Measurements from ENCODE around the gene IL4I1.

Gene IL4I1

DNA sequence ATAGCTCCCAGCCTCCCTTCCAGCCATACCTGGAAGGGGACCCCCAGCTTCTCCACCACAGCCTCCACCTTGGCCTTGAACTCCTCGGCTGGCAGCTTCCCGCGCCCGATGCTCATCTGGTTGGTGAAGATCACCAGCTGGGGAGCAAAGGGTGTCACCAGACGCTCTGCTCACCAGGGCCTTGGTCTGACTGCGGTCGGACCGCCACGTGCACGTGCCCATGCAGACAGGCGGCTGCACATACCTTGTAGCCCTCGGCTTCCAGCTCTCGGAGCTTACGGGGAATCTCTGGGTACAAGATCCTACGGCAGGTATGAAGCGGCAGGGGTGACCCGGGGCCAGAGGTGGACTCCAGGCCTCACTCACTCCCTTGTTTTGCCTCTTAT is 32.8 kb downstream of the IL4I1 start:
- DNase-seq (ENCODE audit: low spot score) = no peak

DNA sequence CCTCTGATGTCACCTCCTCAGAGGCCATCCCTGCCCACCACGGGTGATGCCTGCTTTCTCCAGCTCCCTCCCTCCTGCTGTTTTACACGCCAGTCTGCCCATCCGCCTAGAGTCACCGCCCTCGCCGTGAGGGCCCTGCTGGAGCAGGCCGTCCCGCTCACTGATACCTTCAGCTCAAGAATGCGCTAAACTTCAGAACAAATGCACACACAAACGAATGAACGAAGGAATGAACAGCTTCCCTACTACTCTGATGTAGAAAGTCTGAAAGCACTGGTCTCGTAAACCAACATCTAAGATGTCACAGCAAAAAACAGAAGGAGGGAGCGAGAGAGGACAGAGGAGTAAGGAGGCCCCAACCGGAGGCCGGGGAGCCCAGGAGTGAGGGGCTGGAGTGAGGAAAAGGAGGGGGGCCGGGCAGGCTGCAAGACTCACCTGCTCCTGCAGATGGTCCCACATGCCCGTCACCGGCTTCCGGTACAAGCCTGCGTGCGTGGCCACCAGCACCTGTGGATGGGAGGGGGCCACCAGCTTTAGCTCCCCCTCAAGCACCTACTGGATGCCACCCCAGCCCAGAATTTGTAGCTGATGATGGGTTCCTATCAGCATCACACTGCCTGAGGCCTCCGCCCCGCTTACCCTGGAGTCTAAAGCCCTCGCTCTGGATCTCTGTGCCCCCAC is 33.3 kb downstream of the IL4I1 start:
- no peak for DNase-seq (ENCODE audit: low spot score)

- peak; percentile 87 for DNase-seq (ENCODE audit: low spot score)
Observed at GRCh38 chr19:49862391-49863253, 34.1 kb downstream of the IL4I1 start.

DNA sequence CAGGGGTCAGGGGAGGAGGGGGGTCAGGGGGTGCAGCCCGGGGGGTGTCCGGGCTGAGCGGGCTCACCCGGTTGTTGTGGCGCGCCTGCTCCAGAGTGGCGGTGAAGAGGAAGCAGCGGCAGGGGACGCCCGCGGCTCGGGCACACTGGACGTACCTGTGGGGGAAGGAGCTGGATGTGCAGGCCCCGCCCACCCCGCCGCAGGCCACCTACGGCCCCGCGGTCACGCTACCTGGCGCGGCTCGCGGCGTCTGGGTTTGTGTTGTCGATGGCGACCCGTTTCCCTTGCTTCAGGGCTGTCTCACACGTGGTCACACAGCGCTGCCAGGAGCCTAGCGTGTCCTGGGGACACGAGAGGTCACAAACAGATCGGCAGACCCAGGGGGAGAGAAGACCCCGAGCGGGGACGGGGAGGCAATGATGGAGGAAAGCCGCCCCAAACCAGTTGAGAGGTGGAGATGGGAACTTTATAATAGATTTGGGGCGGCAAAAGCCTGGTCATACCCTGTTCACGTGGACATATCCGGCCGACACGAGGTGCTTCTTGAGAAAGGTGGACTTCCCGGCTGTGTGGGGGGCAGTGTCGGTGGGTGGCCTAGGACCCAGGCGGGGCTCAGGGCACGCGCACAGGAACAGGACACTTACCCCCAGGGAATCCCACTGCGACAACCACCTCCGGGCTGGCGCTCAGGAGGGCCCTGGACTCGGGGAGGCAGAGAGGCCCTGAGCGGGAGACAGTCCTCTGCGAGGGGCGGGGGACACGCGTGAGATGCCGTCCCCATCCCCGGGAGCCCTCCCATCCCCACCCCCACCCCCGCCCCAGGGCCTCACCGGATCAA is 34.9 kb downstream of the IL4I1 start:
- no peak for DNase-seq (ENCODE audit: low spot score)

DNA sequence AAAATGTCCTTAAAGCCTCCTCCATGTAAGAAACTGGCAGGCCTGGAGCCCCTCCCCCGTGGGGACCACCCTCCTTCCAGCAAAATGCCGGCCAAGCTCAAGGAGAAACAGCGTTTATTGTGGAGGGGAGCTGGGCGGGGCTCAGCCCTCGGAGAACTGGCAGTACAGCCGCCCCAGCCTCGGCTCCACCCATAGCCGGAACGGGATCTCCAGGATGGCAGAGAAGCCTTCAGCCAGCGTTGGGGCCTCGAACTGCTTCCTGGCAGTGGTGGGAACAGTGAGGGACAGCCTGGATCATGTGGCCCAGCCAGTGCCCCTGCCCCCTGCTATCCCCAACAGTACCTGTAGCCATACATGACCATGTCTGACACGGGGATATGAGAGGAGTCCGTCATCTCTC is 35.6 kb downstream of the IL4I1 start:
- DNase-seq (ENCODE audit: low spot score) = no peak

- DNase-seq (ENCODE audit: low spot score) = no peak
Observed at GRCh38 chr19:49860336-49861102, 36.2 kb downstream of the IL4I1 start.

DNA sequence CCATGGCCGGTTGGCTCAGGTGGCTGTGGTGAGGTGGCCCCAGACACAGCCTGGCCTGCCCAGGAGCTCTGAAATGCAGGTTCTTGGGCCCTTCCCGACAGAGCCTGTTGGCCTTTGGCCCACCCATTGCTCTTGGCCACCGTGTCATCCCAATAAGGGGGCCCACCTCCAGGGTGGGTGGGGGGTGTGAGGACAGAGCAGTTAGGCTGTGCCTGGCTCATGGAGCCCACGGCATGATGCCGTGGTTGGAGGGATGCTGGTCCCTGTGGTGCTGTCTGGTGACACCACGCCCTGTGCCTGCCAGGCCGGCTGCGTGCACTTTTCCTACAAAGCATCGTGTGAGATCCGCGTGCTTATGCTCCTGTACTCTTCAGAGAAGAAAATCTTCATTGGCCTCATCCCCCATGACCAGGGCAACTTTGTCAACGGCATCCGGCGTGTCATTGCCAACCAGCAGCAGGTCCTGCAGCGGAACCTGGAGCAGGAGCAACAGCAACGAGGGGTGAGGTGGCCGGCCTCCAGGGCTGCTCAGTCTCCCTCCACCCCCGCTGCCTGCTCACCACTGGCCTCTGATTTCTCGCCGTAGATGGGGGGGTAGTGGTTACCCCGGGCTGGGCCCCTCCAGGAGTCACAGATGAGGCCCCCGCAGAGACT is 36.9 kb downstream of the IL4I1 start:
- DNase-seq (ENCODE audit: low spot score) = no peak

GRCh38 chr19:49858088-49858985 is 38.4 kb downstream of the IL4I1 start:
- DNase-seq (ENCODE audit: low spot score) = peak; percentile 52

GRCh38 chr19:49857838-49858087 is 38.9 kb downstream of the IL4I1 start:
- no peak for DNase-seq (ENCODE audit: low spot score)

GRCh38 chr19:49857061-49857837 is 39.4 kb downstream of the IL4I1 start:
- DNase-seq (ENCODE audit: low spot score) = no peak

DNA sequence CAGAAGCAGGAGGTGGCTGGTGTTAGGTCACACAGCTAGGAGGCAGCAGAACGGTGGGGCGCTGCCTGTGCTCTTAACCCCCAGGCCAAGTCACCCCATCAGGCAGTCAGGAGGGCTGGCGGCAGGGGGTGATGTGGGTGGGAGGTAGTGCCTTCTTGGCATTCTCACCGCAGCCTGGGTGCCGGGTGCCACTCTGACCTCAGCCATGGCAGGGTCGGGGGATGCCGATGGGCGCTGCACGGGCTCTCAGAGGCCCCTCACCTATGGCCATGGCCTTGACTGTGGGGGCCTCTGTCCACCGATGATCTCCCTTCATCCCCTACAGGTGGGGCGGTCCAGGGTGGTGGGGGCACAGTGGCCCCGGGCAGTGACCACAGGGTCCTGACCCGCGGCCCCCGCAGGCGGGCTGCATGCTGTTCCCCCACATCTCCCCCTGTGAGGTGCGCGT is 40.1 kb downstream of the IL4I1 start:
- no peak for DNase-seq (ENCODE audit: low spot score)

DNA sequence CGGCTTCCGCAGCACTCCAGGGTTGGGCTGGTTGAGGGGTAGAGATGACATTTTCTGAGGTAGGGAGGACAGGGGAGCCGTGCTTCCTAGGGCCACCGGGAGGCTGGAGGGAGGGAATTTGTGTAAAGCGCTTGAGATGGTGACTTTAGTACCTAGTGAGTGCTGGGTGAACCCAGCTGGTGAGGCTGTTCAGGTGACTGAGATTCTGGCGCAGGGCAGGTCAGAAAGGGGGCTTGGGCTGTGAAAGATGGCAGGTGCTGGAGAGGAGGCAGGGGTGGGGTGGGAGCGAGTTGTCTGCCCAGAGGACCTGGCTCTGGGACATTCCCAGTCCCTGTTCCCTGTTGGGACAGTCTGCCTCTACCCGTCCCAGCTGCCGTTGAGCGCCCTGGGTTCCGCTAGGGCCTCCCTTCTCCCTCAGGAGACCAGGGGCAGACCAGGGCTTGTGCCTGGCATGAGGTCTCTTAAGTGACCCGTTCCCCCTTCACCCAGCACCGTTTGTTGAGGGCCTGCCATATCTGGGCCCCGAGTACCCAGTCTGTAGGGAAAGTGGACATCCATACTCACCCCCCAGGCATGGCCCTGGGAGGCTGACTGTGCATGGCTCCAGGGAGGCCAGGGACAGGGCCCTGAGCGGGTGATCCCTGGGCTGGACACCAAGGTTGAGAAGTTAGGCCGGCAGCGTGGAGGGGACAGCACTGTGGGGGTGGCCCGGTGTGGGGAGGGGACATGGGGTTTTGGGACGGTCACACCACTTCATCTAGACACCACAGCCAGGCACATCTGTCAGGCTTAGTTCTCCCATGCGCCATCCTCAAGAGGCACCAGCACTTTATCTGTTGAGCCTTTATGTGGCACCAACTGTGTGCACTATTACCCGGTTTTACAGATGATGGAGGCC is 40.8 kb downstream of the IL4I1 start:
- peak; percentile 40 for DNase-seq (ENCODE audit: low spot score)

DNA sequence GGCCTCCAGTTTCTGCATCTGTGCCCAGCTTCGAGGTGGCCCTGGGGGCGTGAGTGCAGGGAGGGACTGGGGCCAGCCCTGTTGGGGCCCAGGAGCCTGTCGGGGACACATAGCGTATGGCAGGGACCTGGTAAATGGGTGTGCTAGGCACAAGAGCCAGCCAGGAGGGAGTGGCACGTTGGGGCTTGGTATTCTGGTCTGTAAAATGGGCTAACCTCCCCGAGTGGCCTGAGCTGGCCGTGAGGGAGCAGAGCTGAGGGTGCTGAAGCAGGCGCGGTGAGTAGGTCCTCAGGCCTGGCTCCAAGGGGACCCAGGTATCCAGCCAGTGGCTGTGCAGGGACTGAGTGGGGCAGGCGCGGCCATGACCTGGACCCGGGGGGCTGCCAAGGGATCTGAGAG is 41.4 kb downstream of the IL4I1 start:
- no peak for DNase-seq (ENCODE audit: low spot score)

DNA sequence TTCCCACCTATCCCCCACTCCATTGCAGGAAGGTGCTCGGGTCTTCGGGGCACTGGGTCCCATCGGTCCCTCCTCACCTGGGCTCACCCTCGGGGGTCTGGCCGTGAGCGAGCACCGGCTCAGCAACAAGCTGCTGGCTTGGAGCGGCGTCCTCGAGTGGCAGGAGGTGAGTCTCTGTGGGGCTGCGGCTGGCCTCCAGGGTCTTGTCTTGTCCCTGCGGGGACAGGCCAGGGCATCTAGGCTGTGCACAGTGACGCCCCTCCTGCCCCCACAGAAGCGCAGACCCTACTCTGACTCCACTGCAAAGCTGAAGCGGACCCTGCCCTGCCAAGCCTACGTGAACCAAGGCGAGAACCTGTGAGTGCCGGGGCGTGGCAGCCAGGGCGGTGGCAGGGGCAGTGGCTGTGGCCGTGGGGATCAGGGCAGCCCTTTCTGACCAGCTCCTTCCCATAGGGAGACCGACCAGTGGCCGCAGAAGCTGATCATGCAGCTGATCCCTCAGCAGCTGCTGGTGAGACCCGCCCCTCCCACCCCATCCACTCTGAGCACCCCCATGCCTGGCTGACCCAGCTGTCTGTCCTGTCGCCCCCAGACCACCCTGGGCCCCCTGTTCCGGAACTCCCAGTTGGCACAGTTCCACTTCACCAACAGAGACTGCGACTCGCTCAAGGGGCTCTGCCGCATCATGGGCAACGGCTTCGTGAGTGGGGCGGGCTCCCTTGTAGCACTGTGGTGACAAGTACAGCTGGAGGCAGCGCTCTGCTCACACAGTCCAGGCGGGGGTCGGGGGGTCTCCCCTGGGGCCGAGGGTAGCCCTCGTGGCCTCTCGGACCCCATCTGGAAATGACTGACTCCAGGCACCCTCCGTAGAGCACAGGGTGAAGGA is 42.1 kb downstream of the IL4I1 start:
- no peak for DNase-seq (ENCODE audit: low spot score)

DNA sequence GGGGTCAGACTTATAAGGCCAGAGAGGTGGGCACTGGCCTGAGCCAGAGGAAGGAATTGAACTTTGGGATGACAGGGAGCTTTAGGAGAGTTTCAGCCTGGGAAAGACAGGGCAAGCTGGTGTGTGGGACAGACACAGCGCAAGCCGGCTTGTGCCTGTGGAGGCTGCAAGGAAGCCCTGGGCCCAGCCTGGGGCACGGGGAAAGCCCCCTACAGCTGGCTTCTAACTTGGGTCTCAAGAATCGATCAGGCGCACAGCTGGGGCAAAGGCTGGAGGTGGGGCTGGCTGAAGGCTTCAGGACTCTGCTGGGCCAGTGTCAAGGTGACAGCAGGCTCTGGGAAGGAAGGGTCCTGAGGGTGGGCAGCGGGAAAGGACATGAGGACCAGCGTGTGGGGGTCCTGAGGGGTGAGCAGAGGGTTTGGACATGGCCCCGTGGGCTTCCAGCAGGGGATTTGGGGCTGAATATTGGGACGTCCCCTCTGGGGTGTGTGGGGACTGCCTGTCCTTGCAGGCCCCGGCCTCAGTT is 42.8 kb downstream of the IL4I1 start:
- DNase-seq (ENCODE audit: low spot score) = no peak

DNA sequence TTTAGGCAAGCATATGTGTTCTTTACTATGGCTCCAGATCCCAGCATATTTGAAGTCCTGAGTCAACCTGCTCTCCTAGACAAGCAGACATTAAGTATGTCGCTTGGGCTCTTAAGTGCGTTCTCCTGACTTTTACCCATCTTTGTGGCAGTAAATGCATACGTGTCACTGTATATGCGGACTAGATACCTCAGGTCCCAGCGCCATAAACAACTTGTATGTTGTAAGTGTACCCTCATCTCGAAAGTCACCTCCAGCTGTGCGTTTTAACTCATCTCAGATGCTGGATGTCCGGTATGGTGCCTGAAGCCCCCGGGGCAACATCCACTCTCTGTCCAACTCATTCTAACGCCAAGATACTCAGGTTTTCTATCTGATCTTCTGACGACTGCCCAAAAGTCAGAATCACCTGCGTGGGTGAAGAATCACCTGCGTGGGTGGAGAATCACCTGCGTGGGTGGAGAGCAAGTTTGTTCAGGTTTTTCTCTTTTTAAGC is 44.0 kb downstream of the IL4I1 start:
- DNase-seq (ENCODE audit: low spot score) = no peak

Measured in HuH-7.5 (cell line).